Measurements from ENCODE around the gene MARF1.
"Not testable (repeated sequence)": the region's sequence is repeated elsewhere in the genome, so short reads cannot be mapped to it uniquely, and the experiment has no call there.

Gene MARF1

DNA sequence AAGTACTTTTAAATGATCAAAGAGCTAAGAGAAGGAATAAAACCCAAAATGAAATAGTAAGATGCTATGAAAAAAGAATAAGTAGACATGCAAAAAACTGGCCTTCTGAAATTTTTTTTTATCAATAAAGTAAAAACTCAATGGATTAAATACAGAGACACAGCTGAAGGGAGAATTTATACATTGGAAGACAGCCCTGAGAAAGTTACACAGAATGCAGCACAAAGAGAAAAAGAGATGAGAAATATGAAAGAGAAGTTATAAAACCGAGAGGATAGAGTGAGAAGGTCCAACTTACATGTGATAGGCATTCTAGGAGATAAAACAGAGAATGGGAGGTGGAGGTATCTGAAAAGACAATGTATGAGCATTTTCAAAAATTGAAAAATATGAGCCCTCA lies 57.0 kb downstream of the MARF1 start:
- no peak for DNase-seq (ENCODE audit: low read depth, low spot score)
- Histone ChIP-seq H3K27me3 (ENCODE audit: control insufficient read depth, insufficient read depth, low read length) (no peaks in the 10 kb centered on the region), H3K36me3 (ENCODE audit: control insufficient read depth, insufficient read depth, low read length) (peaks cover 10% of the 10 kb centered on the region), H3K27ac (ENCODE audit: low read length) (no peak overlapping the region), H3K9me3 (ENCODE audit: control insufficient read depth, insufficient read depth, low read length) (no peaks in the 10 kb centered on the region), H3K4me3 (ENCODE audit: low read length) (no peak overlapping the region), H3K4me1 (ENCODE audit: control insufficient read depth, insufficient read depth, low read length) (no peaks in the 10 kb centered on the region; the same call in 1 of the 2 replicates)
- no CpG with 5 or more reads among the region's 1 CpG for WGBS (ENCODE audit: insufficient coverage, insufficient read length)

DNA sequence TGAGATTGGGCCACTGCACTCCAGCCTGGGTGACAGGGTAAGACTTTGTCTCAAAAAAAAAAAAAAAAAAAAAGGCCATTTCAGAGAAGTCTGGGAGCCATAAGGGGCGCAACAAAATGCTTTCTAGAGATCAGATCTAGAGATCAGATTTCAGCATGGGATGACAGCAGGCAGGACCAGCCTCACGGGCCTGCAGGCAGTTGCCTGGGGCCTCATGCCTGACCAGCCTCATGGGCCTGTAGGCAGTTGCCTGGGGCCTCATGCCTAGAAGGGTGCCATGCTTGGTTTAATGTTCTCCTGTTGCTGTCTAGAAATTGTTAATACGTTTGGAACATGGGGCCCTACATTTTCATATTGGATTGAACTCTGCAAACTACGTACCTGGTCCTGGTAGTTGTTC lies 59.4 kb downstream of the MARF1 start:
- H3K4me1 ChIP-seq (ENCODE audit: control insufficient read depth, insufficient read depth, low read length) = no peaks in the 10 kb centered on the region; the same call in 1 of the 2 replicates
- no CpG with 5 or more reads among the region's 4 CpGs for WGBS (ENCODE audit: insufficient coverage, insufficient read length)
- peaks cover 10% of the 10 kb centered on the region for H3K36me3 ChIP-seq (ENCODE audit: control insufficient read depth, insufficient read depth, low read length)
- no peak for DNase-seq (ENCODE audit: low read depth, low spot score)
- H3K27ac ChIP-seq (ENCODE audit: low read length) = no peak overlapping the region
- H3K27me3 ChIP-seq (ENCODE audit: control insufficient read depth, insufficient read depth, low read length) = no peaks in the 10 kb centered on the region
- no peaks in the 10 kb centered on the region for H3K9me3 ChIP-seq (ENCODE audit: control insufficient read depth, insufficient read depth, low read length)
- no peak overlapping the region for H3K4me3 ChIP-seq (ENCODE audit: low read length)

DNA sequence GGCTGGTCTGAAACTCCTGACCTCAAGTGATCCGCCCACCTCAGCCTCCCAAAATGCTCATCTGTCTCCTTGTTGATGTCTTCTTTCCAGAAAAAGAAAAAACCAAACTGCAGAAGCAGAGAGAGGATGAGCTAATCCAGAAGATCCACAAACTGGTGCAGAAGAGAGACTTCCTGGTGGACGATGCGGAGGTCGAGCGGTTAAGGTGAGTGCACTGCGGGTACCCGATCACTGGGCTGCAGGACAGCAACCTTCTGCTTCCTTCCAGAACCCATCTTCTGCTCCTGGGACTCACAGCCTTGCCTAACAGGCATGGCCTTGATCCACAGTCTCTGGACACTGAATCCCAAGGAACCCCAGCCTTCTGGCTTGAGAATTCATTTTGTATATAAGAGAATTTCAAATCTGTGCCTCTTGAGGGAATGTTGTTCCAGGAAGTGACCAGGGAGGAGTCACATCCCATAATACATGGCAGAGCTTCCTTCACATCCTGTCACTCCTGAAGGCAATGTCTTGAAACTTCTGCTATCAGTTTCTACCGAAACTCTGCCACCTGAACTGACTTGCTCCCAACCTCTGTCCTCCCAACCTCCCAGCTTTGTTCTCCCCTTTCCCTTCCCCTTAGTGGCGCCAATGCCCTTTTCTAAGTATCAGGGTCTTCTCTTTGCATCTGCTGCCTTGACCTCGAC lies 61.7 kb downstream of the MARF1 start:
- Histone ChIP-seq H3K4me3 (ENCODE audit: low read length) (no peak overlapping the region), H3K36me3 (ENCODE audit: control insufficient read depth, insufficient read depth, low read length) (0 out of 2 replicates have a peak, but pooled peaks cover 4% of the 10 kb centered on the region), H3K27me3 (ENCODE audit: control insufficient read depth, insufficient read depth, low read length) (no peaks in the 10 kb centered on the region), H3K27ac (ENCODE audit: low read length) (no peak overlapping the region), H3K4me1 (ENCODE audit: control insufficient read depth, insufficient read depth, low read length) (no peaks in the 10 kb centered on the region), H3K9me3 (ENCODE audit: control insufficient read depth, insufficient read depth, low read length) (no peaks in the 10 kb centered on the region)
- WGBS (ENCODE audit: insufficient coverage, insufficient read length) = no CpG with 5 or more reads among the region's 10 CpGs
- no peak for DNase-seq (ENCODE audit: low read depth, low spot score)

DNA sequence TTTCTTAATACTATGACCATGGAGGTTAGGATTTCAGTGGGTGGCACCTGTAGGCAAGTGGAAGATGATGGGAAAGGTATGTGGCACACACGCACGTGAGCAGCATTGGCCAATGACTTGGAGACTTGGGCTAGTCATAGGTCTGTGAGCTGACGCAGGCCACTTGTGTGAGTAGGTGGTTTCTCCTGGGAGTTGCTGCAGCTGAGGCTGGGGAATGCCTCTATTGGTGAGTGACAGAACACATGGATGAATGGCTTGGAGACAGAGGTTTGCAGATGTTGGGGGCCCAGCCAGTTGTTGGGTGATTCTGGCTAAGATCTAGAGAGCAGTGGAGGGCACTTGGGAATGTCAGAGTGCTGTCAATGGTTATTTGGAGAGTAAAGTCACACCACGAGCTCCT lies 64.1 kb downstream of the MARF1 start:
- no peaks in the 10 kb centered on the region for H3K27me3 ChIP-seq (ENCODE audit: control insufficient read depth, insufficient read depth, low read length)
- H3K4me1 ChIP-seq (ENCODE audit: control insufficient read depth, insufficient read depth, low read length) = no peaks in the 10 kb centered on the region
- 0 out of 2 replicates have a peak, but pooled peaks cover 4% of the 10 kb centered on the region for H3K36me3 ChIP-seq (ENCODE audit: control insufficient read depth, insufficient read depth, low read length)
- no peak overlapping the region for H3K4me3 ChIP-seq (ENCODE audit: low read length)
- no peak overlapping the region for H3K27ac ChIP-seq (ENCODE audit: low read length)
- no peak for DNase-seq (ENCODE audit: low read depth, low spot score)
- WGBS (ENCODE audit: insufficient coverage, insufficient read length) = no CpG with 5 or more reads among the region's 4 CpGs
- no peaks in the 10 kb centered on the region for H3K9me3 ChIP-seq (ENCODE audit: control insufficient read depth, insufficient read depth, low read length)

DNA sequence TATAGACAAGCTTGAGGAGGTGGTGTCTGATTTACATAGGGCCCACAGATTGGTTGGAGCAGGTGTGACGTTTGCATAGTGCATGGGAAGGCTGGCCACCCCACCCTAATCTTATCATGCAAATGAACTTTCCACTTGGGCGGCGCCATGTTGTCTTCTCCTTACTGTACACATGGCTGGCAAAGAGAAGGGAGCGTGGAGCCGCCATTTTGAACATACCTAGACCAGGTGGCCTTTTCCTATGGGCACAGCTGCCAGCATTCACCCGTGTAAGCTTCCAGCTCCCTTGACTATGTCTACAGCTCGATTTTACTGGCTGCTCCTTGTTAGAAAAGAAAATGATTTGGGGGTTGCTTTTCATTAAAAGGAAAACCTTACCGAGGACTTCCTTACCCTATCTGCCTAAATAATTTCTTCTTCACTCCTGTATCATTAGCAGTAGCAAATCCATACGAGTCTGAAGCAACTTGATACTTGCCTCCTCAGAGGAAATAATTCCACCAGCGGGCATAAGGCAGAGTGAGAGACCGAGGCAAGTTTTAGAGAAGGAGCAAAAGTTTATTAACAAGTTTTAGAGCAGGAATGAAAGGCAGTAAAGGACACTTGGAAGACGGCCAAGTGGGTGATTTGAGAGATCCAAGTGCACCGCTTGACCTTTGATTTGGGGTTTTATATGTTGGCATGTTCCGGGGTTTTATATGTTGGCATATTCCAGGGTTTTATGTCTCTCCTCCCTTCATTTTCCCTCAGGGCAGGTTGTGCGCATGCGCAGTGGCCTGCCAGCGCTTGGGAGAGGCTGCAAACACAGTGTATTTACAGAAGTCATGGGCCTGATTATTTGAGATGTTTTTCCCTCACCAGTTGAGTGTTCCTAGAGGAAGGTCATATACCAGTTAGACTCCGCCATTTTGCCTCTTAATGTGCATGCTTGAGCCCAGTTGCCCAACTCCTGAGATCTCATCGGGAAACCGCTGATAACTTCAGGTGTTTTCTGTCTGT lies 65.7 kb downstream of the MARF1 start:
- no CpG with 5 or more reads among the region's 20 CpGs for WGBS (ENCODE audit: insufficient coverage, insufficient read length)
- H3K4me3 ChIP-seq (ENCODE audit: low read length) = no peak overlapping the region
- DNase-seq (ENCODE audit: low read depth, low spot score) = no peak
- H3K27ac ChIP-seq (ENCODE audit: low read length) = no peak overlapping the region
- no peaks in the 10 kb centered on the region for H3K27me3 ChIP-seq (ENCODE audit: control insufficient read depth, insufficient read depth, low read length)
- no peaks in the 10 kb centered on the region for H3K36me3 ChIP-seq (ENCODE audit: control insufficient read depth, insufficient read depth, low read length)
- no peaks in the 10 kb centered on the region for H3K4me1 ChIP-seq (ENCODE audit: control insufficient read depth, insufficient read depth, low read length)
- no peaks in the 10 kb centered on the region for H3K9me3 ChIP-seq (ENCODE audit: control insufficient read depth, insufficient read depth, low read length)

DNA sequence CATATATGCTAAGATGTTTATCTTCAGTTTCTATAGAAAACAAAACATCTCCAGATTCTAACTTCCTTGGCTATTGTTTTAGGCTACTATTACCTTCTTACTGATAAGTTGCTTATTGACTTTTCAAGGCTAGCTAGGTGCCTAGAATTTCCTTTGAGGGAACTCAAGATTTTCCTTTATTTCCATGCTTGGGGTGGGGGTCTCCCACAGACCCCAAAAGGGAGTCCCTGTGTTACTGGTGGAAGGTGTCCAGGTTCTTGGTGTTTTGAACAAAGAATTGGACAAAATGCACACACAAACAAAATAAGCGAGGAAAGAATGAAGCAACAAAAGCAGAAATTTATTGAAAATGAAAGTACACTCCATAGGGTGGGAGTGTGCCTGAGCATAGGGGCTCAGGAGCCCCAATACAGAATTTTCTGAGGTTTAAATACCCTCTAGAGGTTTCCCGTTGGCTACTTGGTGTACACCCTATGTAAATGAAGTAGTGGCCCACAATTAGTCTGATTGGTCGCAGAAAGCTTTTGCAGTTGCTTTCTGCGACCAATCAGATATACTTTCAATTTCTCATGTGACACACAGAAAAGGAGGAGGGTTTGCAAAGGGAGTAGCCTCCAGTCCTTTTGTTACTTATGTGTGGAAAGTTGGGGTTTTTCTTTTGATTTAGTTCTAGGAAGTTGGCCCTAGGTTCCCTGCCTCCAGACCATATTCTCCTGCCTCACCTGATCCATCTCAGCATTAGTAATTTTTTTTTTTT lies 67.5 kb downstream of the MARF1 start:
- H3K27me3 ChIP-seq (ENCODE audit: control insufficient read depth, insufficient read depth, low read length) = no peaks in the 10 kb centered on the region
- WGBS (ENCODE audit: insufficient coverage, insufficient read length) = no CpG with 5 or more reads among the region's 4 CpGs
- no peak overlapping the region for H3K27ac ChIP-seq (ENCODE audit: low read length)
- no peak overlapping the region for H3K4me3 ChIP-seq (ENCODE audit: low read length)
- H3K9me3 ChIP-seq (ENCODE audit: control insufficient read depth, insufficient read depth, low read length) = no peaks in the 10 kb centered on the region
- no peak for DNase-seq (ENCODE audit: low read depth, low spot score)
- no peaks in the 10 kb centered on the region for H3K36me3 ChIP-seq (ENCODE audit: control insufficient read depth, insufficient read depth, low read length)
- H3K4me1 ChIP-seq (ENCODE audit: control insufficient read depth, insufficient read depth, low read length) = no peaks in the 10 kb centered on the region; the same call in 1 of the 2 replicates

DNA sequence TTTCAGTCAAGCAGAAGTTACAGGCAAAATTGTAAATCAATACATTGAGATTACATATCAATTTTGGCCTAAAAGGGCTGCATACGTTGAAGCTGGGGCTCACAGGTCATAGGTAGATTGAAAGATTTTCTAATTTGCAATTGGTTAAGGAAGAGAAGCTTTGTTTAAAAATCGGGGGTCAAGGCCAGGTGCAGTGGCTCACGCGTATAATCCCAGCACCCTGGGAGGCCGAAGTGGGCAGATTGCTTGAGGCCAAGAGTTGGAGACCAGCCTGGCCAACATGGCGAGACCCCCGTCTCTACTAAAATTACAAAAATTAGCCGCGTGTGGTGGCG lies 68.4 kb downstream of the MARF1 start:
- H3K36me3 ChIP-seq (ENCODE audit: control insufficient read depth, insufficient read depth, low read length) = no peaks in the 10 kb centered on the region
- H3K4me3 ChIP-seq (ENCODE audit: low read length) = no peak overlapping the region
- no peak overlapping the region for H3K27ac ChIP-seq (ENCODE audit: low read length)
- WGBS (ENCODE audit: insufficient coverage, insufficient read length) = no CpG with 5 or more reads among the region's 10 CpGs
- no peaks in the 10 kb centered on the region; the same call in 1 of the 2 replicates for H3K4me1 ChIP-seq (ENCODE audit: control insufficient read depth, insufficient read depth, low read length)
- no peaks in the 10 kb centered on the region for H3K9me3 ChIP-seq (ENCODE audit: control insufficient read depth, insufficient read depth, low read length)
- DNase-seq (ENCODE audit: low read depth, low spot score) = no peak
- H3K27me3 ChIP-seq (ENCODE audit: control insufficient read depth, insufficient read depth, low read length) = no peaks in the 10 kb centered on the region

DNA sequence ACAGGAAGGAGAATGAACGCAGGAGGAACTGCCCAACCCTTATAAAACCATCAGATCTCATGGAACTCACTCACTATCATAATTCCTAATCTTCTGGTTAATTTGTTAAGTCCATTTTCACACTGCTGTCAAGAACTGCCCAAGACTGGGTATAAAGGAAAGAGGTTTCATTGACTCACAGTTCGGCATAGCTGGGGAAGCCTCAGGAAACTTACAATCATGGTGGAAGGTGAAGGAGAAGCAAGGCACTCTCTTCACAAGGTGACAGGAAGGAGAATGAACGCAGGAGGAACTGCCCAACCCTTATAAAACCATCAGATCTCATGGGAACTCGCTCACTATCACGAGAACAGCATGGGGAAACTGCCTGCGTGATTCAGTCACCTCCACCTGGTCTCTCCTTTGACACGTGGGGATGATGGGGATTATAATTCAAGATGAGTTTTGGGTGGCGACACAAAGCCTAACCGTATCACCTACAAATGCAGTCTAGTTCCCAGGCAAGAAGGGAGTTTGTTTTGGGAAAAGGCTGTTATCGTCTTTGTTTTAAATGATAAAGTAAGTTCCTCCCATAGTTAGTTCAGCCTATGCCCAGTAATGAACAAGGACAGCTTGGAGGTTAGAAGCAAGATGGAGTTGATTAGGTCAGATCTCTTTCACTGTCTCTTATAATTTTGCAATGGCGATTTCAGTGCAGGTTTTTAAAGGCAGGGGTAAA lies 68.9 kb downstream of the MARF1 start:
- not testable (repeated sequence) for H3K9me3 ChIP-seq (ENCODE audit: control insufficient read depth, insufficient read depth, low read length); DNase-seq (ENCODE audit: low read depth, low spot score); H3K4me1 ChIP-seq (ENCODE audit: control insufficient read depth, insufficient read depth, low read length); H3K27me3 ChIP-seq (ENCODE audit: control insufficient read depth, insufficient read depth, low read length); H3K27ac ChIP-seq (ENCODE audit: low read length); H3K36me3 ChIP-seq (ENCODE audit: control insufficient read depth, insufficient read depth, low read length); H3K4me3 ChIP-seq (ENCODE audit: low read length)
- WGBS (ENCODE audit: insufficient coverage, insufficient read length) = no CpG with 5 or more reads among the region's 11 CpGs

DNA sequence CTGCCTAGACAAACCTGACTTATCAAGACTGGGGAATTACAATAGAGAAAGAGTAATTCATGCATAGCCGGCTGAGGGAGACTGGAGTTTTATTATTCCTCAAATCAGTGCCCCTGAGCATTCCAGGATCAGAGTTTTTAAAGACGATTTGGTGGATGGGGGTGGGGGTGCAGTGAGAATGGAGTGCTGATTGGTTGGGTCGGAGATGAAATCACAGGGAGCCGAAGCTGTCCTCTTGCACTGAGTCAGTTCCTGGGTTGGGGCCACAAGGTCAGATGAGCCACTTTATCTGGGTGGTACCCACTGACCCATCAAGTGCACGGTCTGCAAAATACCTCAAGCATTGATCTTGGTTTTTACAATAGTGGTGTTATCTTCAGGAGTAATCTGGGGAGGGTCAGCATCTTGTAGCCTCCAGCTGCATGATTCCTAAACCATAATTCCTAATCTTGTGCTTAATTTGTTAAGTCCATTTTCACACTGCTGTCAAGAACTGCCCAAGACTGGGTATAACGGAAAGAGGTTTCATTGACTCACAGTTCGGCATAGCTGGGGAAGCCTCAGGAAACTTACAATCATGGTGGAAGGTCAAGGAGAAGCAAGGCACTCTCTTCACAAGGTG lies 69.6 kb downstream of the MARF1 start:
- no peak overlapping the region for H3K27ac ChIP-seq (ENCODE audit: low read length)
- no peaks in the 10 kb centered on the region for H3K27me3 ChIP-seq (ENCODE audit: control insufficient read depth, insufficient read depth, low read length)
- H3K9me3 ChIP-seq (ENCODE audit: control insufficient read depth, insufficient read depth, low read length) = no peaks in the 10 kb centered on the region
- WGBS (ENCODE audit: insufficient coverage, insufficient read length) = no CpG with 5 or more reads among the region's 7 CpGs
- H3K36me3 ChIP-seq (ENCODE audit: control insufficient read depth, insufficient read depth, low read length) = no peaks in the 10 kb centered on the region
- no peak for DNase-seq (ENCODE audit: low read depth, low spot score)
- no peaks in the 10 kb centered on the region; the same call in 1 of the 2 replicates for H3K4me1 ChIP-seq (ENCODE audit: control insufficient read depth, insufficient read depth, low read length)
- H3K4me3 ChIP-seq (ENCODE audit: low read length) = no peak overlapping the region
